DMS 273 (cell line): ENCODE measurements around the gene ALDH3B2.
"Not testable (repeated sequence)": the region's sequence is repeated elsewhere in the genome, so short reads cannot be mapped to it uniquely, and the experiment has no call there.

Experiments used
- DNase-seq: peaks from one replicate; lab custom pipeline; 2025; ENCODE audit not compliant: unreplicated experiment; lab: John Stamatoyannopoulos, UW

ALDH3B2 gene, protein sequence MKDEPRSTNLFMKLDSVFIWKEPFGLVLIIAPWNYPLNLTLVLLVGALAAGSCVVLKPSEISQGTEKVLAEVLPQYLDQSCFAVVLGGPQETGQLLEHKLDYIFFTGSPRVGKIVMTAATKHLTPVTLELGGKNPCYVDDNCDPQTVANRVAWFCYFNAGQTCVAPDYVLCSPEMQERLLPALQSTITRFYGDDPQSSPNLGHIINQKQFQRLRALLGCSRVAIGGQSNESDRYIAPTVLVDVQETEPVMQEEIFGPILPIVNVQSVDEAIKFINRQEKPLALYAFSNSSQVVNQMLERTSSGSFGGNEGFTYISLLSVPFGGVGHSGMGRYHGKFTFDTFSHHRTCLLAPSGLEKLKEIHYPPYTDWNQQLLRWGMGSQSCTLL

DNA sequence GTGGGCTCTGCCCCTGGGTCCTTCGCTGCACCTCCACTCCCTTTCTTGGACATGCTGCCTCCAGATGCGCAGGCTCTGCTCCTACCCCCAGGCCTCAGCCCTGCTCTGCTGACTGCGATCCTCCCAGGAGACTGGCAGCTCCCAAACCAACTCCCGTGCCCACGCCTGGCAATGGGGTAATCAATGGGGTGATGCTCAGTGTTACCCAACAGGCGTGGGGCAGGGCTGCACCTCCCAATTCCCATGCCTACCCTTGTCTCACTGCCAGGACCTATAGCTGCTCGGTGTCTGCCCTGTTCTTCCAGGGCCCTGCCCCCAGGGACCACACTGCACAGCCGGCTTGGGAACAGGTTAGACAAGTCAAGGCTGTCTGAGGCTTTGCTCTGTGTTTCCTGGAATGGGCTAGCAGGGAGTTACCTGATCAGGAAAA lies at the start of gene ALDH3B2:
TSS of gene ALDH3B2 (minus strand) at position 182 of the 430 bp plus-strand sequence. CDS start 7,688 bp downstream, outside the sequence.
- DNase-seq = no peak

DNA sequence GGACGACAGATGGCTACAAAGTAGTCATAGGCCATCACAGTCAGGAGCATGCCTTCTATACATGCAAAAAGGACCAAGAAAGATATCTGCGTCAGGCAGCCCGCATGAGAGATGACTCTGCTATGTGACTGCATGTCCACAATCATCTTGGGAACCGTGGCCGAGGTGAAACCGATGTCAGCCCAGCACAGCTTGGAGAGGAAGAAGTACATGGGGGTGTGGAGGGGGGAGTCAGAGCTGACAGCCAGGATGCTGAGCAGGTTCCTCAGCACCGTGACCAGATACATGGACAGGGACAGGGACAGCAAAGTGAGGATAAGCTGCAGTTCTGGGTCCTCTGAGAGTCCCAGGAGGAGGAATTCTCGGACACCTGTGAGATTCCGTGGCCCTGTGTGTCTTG lies 48.6 kb upstream of the ALDH3B2 start:
- not testable (repeated sequence) for DNase-seq

DNA sequence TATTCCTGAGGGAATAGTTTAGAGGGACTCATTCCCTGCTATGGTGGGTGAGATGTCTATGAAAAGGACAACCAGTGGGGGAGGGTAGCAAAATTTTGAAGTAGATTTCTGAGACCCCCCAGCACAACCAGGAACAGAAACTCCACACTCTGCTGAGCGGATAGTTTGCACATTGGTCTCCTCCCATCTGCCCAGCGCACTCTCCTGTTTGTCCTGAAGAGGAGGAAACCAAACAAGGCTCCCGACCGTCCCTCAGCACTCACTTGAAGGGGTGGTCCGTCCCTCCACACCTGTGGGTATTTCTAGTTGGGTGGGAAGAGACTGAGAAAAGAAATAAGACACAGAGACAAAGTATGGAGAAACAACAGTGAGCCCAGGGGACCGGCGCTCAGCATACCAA lies 41.8 kb upstream of the ALDH3B2 start:
- not testable (repeated sequence) for DNase-seq

DNA sequence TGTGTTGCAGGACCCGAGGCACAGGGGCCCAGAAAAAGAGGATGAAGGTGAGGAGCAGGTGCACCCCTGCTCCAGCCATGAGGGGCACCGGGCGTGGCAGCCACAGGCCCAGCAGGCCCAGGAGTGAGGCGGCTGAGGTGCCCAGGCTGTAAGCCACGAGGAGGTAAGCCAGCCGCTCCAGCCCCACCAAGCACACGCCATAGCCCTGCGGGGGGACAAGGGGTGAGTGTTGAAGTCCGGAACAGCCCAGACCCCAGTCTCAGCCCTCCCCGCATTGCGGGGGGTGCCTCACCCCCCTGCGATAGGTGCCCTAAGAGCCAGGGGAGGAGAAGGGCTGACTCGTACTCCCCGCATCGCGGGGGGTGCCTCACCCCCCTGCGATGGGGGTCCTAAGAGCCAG lies 41.4 kb upstream of the ALDH3B2 start:
- DNase-seq = not testable (repeated sequence)

DNA sequence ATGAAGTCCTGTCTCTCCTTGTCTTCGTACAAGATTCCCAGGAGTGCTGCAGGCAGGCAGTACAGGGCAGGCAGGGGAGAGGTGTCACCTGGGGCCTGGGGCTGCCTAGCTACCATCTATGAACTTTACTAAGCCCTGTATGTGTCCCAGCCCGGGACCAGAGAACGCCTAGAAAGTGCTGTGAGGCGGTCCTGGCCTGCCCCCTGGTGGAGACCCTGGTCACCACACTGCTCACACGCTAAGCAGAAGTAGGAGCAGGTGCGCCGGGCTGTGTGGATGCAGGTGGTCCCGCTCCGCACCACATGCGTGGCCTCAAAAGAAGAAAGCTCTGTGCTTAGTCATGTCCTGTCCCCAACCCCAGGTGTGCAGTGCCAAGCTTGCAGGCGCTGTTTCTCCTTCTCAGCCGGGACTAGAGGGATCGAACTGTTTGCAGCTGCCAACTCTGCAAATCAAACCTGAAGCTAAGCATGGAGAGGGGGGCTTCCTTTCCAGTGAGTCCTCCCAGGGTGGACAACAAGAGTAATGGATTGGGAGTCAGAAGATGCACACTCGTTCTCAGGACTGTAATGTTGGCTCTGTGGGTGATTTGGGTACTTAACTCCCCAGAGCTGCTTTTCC lies 39.6 kb upstream of the ALDH3B2 start:
- not testable (repeated sequence) for DNase-seq

DNA sequence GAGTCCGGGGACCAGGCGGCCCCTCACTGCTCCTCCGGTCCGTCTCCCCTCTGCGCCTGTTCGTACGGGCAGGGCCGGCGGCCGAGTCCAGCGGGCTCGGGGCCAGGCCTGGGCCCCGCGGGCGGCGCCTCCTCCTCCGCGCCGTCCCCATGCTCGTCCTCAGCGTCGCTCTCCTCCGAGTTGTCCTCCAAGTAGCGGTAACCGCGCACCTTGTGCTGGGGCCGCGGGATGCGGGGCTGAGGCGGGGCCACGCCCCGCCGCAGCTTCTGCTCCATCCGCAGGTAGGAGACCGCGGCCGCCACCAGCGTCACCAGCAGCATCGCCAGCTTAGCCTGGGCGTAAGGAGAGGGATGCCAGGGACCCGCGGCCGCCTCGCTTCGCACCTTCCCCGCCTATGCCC lies 37.3 kb upstream of the ALDH3B2 start:
- DNase-seq = not testable (repeated sequence)

DNA sequence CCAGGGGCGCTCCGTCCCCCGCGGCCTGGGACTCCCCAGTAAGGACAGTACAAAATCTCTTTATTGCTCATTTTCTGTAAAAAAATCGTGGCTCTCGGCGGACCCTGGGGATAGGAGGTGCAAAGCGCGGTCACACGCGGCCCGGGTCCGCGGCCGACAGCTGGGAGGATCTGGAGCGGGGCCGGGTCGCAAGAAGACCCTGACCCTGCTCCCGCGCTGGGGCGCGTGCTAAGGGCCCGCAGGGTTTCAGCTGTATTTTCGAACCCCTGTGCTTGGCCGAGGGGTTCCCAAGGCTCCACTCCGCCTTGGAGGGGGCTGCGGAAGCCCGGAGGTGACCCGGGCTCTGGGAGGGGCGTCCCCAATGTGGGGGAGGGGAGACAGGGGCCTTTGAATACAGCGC lies 36.8 kb upstream of the ALDH3B2 start:
- DNase-seq = not testable (repeated sequence)

DNA sequence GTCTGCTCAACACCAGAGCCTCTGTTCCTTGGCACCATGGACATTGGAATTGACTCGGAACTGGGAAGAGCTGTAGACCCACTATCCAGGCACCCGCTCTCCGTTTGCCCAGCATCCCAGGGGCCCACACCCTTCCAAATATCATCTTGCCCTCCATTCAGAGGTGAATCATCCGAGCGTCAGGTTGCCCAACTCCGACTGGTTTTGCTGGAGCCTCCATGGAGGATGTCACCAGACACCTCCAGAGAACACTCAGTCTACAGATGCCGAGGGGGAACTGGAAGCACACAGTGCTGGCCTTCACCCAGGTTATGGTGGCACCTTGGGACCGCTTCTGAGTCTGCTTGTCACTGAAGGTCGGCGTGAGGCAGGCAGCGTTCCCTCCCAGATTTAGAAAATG lies 35.4 kb upstream of the ALDH3B2 start:
- DNase-seq = not testable (repeated sequence)

DNA sequence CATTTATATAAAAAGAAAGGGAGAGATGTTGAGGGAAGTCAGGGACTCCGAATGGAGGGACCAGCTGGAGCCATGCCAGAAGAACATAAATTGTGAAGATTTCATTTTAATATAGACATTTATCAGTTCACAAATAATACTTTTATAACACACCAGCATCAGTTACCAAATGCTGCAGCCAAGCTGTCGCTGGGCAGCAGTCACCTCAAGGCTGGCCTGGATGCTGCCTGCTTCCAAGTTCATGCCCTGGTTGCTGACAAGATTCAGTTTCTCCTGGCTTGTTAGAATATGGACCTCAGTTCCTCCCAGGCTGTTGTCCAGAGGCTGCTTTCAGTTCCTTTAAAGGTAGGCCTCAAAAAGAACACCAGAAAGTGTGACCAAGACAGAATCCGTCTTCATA lies 30.8 kb upstream of the ALDH3B2 start:
- no peak for DNase-seq

DNA sequence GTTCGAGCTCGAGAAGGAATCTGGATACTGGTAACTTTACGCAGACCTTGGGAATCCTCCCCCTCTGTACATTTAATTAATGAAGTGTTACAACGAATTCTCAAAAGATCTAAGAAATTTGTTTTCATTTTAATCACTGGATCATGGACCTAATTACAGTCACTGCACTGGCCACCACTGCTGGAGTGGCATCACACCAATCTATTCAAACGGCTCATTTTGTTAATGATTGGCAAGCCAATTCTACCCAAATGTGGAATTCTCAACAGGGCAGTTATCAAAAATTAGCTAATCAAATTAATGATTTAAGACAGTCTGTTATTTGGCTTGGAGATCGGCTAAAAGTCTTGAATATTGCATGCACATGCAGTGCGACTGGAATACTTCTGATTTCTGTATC lies 30.1 kb upstream of the ALDH3B2 start:
- no peak for DNase-seq

DNA sequence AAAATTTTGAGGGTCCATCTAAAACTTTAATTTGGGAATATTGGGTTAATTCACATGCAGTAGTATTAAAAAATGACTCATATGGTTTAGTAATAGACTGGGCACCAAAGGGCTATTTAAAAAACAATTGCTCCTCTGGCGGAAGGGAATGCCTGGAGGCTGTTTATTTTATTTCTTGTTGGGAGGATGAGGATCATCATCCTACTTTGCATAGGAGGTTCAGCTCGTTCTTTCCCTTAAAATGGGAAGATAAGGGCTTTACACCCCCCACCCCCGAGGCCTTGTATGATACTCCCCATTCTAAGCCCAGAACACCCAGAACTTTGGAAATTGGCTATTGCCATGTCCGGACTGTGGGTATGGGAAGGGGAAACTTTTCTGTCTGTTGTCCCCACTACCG lies 29.3 kb upstream of the ALDH3B2 start:
- DNase-seq = not testable (repeated sequence)

DNA sequence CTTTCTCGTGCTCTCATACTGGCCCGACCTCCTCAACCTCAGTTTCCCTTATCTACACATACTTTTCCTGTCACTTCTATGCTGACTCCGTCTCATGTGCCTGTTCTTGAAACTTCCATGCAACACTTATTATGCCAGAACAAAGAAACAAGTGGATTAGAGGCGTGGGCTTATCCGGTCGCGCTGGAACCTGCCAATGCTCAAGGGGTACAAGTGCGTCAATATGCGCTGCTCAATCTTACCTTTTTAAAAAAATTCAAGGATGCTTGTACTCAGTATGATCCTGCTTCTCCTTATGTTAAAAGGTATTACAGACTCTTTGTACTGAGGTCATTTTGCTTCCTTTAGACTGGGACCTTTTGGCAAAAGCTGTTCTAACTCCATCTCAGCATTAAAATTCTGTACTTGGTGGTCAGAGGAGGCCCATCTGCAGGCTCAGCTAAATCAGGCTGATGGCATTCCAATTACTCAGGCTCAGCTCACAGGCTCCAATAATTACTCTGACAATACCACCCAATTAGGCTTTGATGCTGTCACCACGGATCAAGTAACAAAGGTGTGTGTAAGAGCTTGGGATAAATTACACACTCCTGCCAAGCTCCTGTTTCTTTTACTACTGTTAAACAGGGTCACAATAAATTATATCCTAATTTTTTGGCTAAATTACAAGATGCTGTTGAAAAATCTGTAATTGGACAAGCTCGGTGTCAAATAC lies 26.3 kb upstream of the ALDH3B2 start:
- peak; percentile 10 for DNase-seq

DNA sequence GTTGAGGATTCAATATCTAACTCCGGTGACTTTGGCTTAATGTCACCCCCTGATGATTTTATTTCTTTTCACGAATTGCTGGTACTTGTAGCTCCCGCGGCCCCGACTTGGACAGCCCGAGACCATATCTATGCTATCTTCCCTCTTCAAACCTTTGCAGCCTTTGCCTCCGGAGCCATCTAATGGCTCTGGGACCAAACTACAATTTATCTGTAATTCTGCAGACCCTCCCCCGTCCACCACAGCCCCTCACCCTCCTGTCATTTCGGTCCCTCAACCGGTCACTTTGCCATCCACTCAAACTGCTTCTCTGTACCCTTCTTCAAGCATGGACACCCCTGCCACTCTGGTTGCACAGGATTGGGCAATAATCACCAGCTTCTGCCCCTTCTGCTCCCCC lies 25.7 kb upstream of the ALDH3B2 start:
- DNase-seq = no peak

DNA sequence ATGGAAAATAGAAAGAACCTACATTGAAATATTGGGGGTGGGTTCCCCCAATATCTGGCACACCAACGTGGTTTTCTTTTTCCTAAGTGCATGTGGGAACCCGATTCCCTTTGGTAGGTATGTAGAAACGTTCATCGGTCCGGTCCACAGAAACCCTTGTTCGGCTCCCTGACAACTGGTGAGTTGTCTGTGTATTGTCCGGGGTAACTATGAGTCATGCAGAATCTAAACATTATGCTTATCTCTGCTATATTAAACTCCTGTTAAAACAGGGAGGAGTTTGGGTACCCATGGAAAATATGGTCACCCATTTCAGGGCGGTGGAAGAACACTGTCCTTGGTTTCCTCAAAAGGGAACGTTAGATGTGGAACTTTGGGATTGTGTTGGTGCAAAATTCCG lies 25.1 kb upstream of the ALDH3B2 start:
- DNase-seq = no peak

DNA sequence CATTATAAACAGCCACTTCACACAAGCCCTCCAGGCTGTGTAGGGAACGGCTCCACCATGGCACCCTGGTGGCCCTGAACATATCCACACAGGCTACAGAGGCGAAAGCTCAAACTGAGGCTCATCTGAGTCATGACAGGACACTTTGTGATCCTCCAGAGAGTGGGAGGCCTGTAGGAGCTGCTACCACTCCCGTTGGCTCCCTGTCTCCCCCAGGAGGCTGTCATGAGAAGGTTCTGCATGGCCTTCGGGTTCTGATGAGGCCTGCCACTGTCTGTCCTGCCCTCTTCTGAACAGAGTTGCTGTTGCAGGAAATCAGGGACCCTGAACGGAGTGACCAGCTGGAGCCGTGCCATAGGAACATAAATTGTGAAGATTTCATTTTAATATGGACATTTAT lies 23.8 kb upstream of the ALDH3B2 start:
- peak; percentile 21 for DNase-seq

DNA sequence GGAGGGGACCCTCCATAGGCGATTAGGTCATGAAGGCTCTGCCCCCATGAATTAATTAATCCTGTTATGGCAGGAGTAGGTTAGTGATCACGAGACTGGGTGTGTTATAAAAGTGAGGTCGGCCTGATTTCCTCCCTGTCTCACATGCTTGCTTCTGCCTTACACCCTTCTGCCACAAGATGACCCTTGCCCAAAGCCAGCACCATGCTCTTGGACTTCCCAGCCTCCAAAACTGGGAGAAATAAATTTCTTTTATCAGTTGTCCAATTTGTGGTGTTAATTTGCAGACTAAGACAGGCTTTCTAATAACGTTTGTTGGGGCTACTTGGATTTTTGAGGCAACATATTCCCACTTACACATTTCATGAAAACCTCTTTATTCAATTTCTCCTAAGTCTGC lies 23.4 kb upstream of the ALDH3B2 start:
- DNase-seq = no peak

DNA sequence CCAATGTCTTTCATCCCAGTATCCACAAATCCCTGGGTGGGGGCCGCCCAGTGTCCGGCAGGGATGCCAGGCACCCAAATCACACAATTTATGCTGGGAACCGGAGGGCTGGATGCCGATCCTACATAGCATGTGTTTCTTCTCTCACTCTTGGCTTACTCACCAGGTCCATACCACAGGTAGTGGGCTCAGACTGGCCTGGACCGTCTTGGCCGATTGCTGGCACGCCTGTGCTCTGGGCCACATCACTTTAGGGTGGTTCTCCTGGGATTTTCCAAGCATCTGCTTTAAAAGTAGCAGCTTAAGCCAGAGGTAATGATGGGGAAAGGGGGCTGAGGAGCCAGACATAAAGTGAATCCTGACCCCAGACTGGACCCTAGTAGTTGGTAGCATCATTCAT lies 22.6 kb upstream of the ALDH3B2 start:
- no peak for DNase-seq

DNA sequence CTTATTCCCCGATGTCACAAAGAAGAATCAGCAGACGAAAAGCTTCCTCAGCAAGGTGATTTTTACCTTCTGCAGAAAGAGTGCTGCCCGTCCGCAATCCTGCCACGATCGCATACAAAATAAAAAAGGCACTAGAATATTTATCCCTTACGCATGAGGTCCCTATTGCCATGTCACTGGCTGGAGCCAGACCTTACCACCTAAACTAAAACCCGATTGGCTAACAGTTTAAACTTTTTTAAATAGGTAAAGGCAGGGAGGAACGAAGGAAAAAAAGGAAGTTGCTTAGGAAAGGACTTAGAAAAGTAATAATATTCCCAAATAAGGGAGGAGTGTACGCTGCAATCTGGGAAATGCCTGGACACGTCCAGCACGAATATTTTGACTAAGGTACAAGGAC lies 21.2 kb upstream of the ALDH3B2 start:
- no peak for DNase-seq

DNA sequence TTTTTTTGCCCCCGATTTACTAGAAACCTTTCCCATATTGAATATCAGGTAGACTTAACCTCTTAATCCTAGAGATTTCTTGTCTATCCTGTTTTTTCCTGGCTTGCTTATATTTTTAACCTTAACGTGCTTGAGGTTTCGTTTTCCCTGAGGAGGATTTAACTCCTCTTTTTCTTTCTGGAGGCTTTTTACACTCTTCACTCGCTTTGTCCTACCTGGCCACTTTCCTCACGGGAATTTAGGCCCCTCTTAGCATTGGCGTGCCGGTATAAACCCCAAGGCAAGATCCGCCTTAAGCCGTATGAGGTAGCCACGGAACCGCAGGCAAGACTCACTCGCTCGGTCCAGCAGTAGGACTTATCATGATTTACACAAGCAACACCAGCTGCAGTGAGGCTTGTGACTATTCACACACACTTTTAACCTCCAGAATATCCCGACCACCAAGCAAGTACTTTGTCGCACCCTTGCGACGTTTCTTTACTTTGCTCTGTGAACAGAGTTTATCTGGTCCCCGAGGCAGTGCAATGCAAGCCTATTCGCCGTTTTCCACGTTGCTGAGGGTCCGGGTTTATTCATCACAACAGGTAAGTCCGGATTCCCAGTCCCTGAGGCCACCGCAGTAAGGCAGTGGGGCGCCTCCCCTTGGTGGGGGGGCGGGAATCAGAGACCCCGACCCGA lies 20.6 kb upstream of the ALDH3B2 start:
- no peak for DNase-seq

DNA sequence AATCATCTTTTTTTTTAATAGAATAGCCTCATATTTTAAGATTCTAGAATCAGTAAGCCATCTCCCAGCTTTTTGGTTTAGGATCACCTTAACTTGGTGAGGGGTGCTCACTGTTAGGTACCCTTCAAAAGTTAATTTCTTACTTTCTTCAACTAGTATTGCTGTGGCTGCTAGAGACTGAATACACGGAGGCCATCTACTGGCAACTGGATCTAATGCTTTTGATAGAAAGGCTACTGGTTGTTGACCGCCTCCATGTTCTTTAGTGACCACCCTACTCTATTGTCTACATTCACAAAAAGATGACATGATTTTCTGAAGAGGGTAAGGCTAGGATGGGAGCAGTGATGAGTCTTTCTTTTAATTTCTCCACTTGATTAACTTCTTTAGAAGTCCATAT lies 16.7 kb upstream of the ALDH3B2 start:
- no peak for DNase-seq

DNA sequence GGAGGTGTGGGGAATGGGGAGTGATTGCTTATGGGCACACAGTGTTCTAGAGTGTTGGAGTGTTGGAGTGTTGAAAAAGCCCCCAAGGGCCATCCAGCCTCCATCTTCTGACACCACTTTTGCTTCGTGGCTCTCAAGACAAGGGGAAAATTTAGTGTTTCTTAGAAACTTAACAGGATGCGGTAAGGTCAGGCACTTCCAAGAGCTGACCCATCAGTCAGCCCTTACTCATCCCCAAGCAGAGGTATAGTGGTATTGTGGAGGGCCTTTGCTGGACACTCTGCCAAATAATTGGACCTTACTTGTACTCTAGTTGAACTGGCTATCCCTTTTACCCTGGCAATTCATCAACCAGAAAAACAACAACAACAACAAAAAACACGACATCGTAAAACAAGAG lies 14.8 kb upstream of the ALDH3B2 start:
- no peak for DNase-seq
